ENCODE measurements around the gene PRIMA1.

PRIMA1 gene

GRCh38 chr14:93788293-93788542, at the start of gene PRIMA1:
Gene PRIMA1, minus strand, starts transcription at chr14:93788485. Its CDS starts 767 bp downstream, at chr14:93787718.
- no peak for DNase-seq

GRCh38 chr14:93834699-93835371, 46.5 kb upstream of the PRIMA1 start:
- no peak for DNase-seq

GRCh38 chr14:93832665-93833064, 44.4 kb upstream of the PRIMA1 start:
- DNase-seq: no peak

GRCh38 chr14:93832081-93832480, 43.8 kb upstream of the PRIMA1 start:
- DNase-seq: no peak

- DNase-seq: no peak
These were observed 42.6 kb upstream of the PRIMA1 start for GRCh38 chr14:93830753-93831461.

- no peak for DNase-seq
These were observed 41.7 kb upstream of the PRIMA1 start for GRCh38 chr14:93829839-93830481.

GRCh38 chr14:93825235-93825553, 36.9 kb upstream of the PRIMA1 start:
- DNase-seq: no peak

GRCh38 chr14:93824518-93825234, 36.4 kb upstream of the PRIMA1 start:
- DNase-seq: no peak

GRCh38 chr14:93824076-93824475, 35.8 kb upstream of the PRIMA1 start:
- DNase-seq: no peak

- no peak for DNase-seq
These were observed 32.8 kb upstream of the PRIMA1 start for GRCh38 chr14:93821051-93821450.

- DNase-seq: no peak
These were observed 30.6 kb upstream of the PRIMA1 start for GRCh38 chr14:93818857-93819256.

GRCh38 chr14:93811676-93812075, 23.4 kb upstream of the PRIMA1 start:
- DNase-seq: no peak

GRCh38 chr14:93811020-93811419, 22.7 kb upstream of the PRIMA1 start:
- no peak for DNase-seq

- peak; percentile 21 for DNase-seq
These were observed 21.5 kb upstream of the PRIMA1 start for GRCh38 chr14:93809491-93810420.

- no peak for DNase-seq
These were observed 16.4 kb upstream of the PRIMA1 start for GRCh38 chr14:93804654-93805053.

- no peak for DNase-seq
These were observed 15.4 kb upstream of the PRIMA1 start for GRCh38 chr14:93803408-93804318.

- no peak for DNase-seq
These were observed 12.0 kb upstream of the PRIMA1 start for GRCh38 chr14:93799989-93800921.

- no peak for DNase-seq
These were observed 11.3 kb upstream of the PRIMA1 start for GRCh38 chr14:93799617-93799988.

- no peak for DNase-seq
These were observed 9.3 kb upstream of the PRIMA1 start for GRCh38 chr14:93797536-93797935.

GRCh38 chr14:93797071-93797470, 8.8 kb upstream of the PRIMA1 start:
- no peak for DNase-seq

GRCh38 chr14:93794756-93795155, 6.5 kb upstream of the PRIMA1 start:
- DNase-seq: no peak
